Measurements from ENCODE around the gene F12.

DNA sequence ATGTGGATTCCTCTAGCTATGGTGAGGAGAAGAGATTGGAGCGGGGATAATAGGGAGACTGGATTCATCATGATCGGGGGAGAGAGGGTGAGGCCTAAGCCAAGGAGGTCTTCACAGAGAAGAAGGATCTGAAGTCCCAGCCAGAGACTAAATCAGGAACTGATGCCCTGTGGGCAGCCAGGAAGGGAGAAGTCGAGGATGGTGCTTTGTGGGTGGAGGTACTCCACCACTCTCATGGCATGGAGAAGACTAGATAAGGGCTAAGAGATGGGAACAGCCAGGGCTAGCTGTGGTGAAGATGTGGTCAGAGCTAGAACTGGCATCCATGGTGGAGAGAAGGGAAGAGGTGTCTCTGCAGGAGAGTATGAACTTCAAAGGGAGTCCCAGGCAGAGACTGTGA lies 54.7 kb downstream of the F12 start:
- no peak for TF ChIP-seq CTCF (conservative IDR thresholded peaks at IDR 0.05 in 1 of 2, IDR thresholded peaks at IDR 0.05 in 1 of 2; ENCODE audit: low read depth in 1 of 2, low read length in 2 of 2)
- no peak for TF ChIP-seq EZH2 (IDR thresholded peaks at IDR 0.05; ENCODE audit: low read length, missing control alignments)

Data from fibroblast of lung (primary cell).